ENCODE results near the gene MORN5. TPM values are rescaled to one million over a fixed set of nuclear protein-coding genes. Genes with fewer than 3 reads are reported as not detected.

The MORN5 gene
- total RNA-seq, 2 experiments from 2014 or later, result not detected

- Mint-ChIP-seq H3K4me1 (no peaks in the 10 kb centered on the region), H3K27ac (no peak overlapping the region), H3K27me3 (peaks cover 5% of the 10 kb centered on the region), H3K9me3 (no peaks in the 10 kb centered on the region), H3K4me3 (no peak overlapping the region), H3K36me3 (peaks cover 5% of the 10 kb centered on the region)
- no peak for DNase-seq
- no peak for ATAC-seq (ENCODE audit: low read depth)
- POLR2A ChIA-PET, result no interaction called here
Observed at GRCh38 chr9:122234022-122234748, 74.5 kb downstream of the MORN5 start.

- Mint-ChIP-seq H3K27me3 (peaks cover 5% of the 10 kb centered on the region), H3K36me3 (peaks cover 14% of the 10 kb centered on the region), H3K9me3 (no peaks in the 10 kb centered on the region), H3K27ac (no peak overlapping the region), H3K4me3 (no peak overlapping the region), H3K4me1 (no peaks in the 10 kb centered on the region)
- ATAC-seq (ENCODE audit: low read depth), result no peak
- DNase-seq, result no peak
- POLR2A ChIA-PET, result no interaction called here
Observed at GRCh38 chr9:122236681-122237080, 77.0 kb downstream of the MORN5 start.

GRCh38 chr9:122239722-122240121 lies 80.0 kb downstream of the MORN5 start:
- Mint-ChIP-seq H3K9me3 (no peaks in the 10 kb centered on the region), H3K27ac (no peak overlapping the region), H3K27me3 (peaks cover under 1% of the 10 kb centered on the region), H3K36me3 (peaks cover 26% of the 10 kb centered on the region), H3K4me3 (no peak overlapping the region), H3K4me1 (no peaks in the 10 kb centered on the region)
- no peak for ATAC-seq (ENCODE audit: low read depth)
- POLR2A ChIA-PET, result no interaction called here
- no peak for DNase-seq

DNA sequence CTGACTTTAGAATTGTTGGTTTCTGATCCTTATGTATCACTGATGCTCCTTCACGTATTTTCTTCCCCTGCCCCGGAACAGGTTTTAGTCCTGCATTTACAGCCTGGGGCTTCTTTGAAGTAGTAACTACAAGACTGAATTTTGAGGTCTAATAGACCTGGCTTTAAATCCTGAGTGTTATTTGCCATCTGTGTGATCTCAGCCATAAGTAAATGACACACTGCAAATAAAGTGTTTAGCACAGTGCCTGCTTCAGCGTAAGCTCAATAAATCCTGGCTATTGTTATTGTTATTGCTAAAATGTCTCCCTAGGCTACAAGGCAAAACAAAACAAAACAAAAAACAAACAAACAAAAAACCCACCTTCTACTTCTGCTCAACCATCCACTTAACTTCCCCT lies 84.6 kb downstream of the MORN5 start:
- DNase-seq (no peak), ATAC-seq (ENCODE audit: low read depth) (no peak)
- H3K27ac Mint-ChIP-seq, result no peak overlapping the region
- no peaks in the 10 kb centered on the region for H3K9me3 Mint-ChIP-seq
- peaks cover 31% of the 10 kb centered on the region for H3K36me3 Mint-ChIP-seq
- H3K4me3 Mint-ChIP-seq, result no peak overlapping the region
- no peaks in the 10 kb centered on the region for H3K4me1 Mint-ChIP-seq
- H3K27me3 Mint-ChIP-seq, result no peaks in the 10 kb centered on the region
- POLR2A ChIA-PET, result no interaction called here

DNA sequence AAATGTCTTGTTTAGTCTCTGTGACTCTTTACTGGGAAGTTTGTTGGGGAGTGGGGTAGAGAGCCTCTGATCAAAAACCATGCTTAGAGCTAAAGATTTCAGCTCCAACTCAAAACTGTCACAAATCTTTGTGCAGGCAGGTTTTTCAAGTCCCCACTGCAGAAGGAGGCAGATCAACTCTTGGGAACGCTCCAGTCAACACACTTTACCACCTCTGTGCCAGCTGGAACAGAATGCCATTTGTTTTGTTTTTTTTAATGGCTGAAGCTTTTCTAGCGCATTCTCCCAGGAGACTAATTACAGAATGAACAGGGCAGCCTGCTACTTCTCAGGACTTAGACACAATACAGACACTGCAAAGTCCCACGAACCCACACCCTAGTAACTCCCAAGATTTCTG lies 87.0 kb downstream of the MORN5 start:
- H3K36me3 Mint-ChIP-seq, result peaks cover 34% of the 10 kb centered on the region
- no peaks in the 10 kb centered on the region for H3K27me3 Mint-ChIP-seq
- no peak for ATAC-seq (ENCODE audit: low read depth)
- no peak overlapping the region for H3K4me3 Mint-ChIP-seq
- POLR2A ChIA-PET, result interaction anchor here (0.8 kb wide), 1 partner anchor 20 kb away, joined by 6 read pairs; no protein-coding TSS in a partner anchor
- no peaks in the 10 kb centered on the region for H3K9me3 Mint-ChIP-seq
- no peak overlapping the region for H3K27ac Mint-ChIP-seq
- H3K4me1 Mint-ChIP-seq, result no peaks in the 10 kb centered on the region
- DNase-seq, result no peak

- DNase-seq (no peak), ATAC-seq (ENCODE audit: low read depth) (no peak)
- no peaks in the 10 kb centered on the region for H3K9me3 Mint-ChIP-seq
- H3K36me3 Mint-ChIP-seq, result peaks cover 34% of the 10 kb centered on the region
- no peak overlapping the region for H3K27ac Mint-ChIP-seq
- peaks cover 2% of the 10 kb centered on the region for H3K4me1 Mint-ChIP-seq
- POLR2A ChIA-PET, result no interaction called here
- no peaks in the 10 kb centered on the region for H3K27me3 Mint-ChIP-seq
- H3K4me3 Mint-ChIP-seq, result no peak overlapping the region
Observed at GRCh38 chr9:122248448-122248865, 88.7 kb downstream of the MORN5 start.

Small RNA genes within 50 kb of the gene (microRNA-seq; reads per million reads assigned to microRNA genes)
- not detected for gene MIR4478

Other genes starting within 250 kb of the MORN5 start
- 1 to 10 TPM; 3.9 to 4.1 TPM for gene TTLL11, start 66.6 kb upstream of the MORN5 start, total RNA-seq
- 10 to 100 TPM; 32.5 to 36.7 TPM for gene NDUFA8, start 129 bp upstream of the MORN5 start, total RNA-seq
- gene LHX6, start 69.0 kb downstream of the MORN5 start, total RNA-seq, result not detected
- 10 to 100 TPM; 20.9 to 23.4 TPM for gene RBM18, start 104.9 kb downstream of the MORN5 start, total RNA-seq
- gene MRRF, start 105.0 kb downstream of the MORN5 start, total RNA-seq, result 10 to 100 TPM; 28.4 to 29.0 TPM
- gene PTGS1, start 211.1 kb downstream of the MORN5 start, total RNA-seq, result 1 to 10 TPM in 1 of 2 experiments, under 1 TPM in 1; 0.96 to 1.6 TPM